Measurements from ENCODE around the gene THUMPD1.
"Not testable (repeated sequence)": the region's sequence is repeated elsewhere in the genome, so short reads cannot be mapped to it uniquely, and the experiment has no call there.

GRCh38 chr16:20694096-20694495, 47.5 kb downstream of the THUMPD1 start:
- not testable (repeated sequence) for TF ChIP-seq CTCF (conservative IDR thresholded peaks at IDR 0.05); EZH2 (IDR thresholded peaks at IDR 0.05; ENCODE audit: low read depth)

Data from PC-9 (cell line).